ENCODE measurements around the gene SAP30. TPM values are rescaled to one million over a fixed set of nuclear protein-coding genes. Genes with fewer than 3 reads are reported as not detected.

SAP30 gene
- total and polyA plus RNA-seq, 12 donors: 4.4 to 39.1 (median 12.6) TPM

- TF ChIP-seq POLR2A (IDR thresholded peaks at IDR 0.05) (no peak), CTCF (IDR thresholded peaks at IDR 0.05) (no peak)
- Histone ChIP-seq H3K9me3 (replicated peaks in 1 of 3) (no peaks in the 10 kb centered on the region), H3K27me3 (no peaks in the 10 kb centered on the region), H3K27ac (no peak overlapping the region), H3K4me3 (no peak overlapping the region), H3K36me3 (replicated peaks in 1 of 2) (no peaks in the 10 kb centered on the region), H3K4me1 (replicated peaks in 1 of 2) (no peaks in the 10 kb centered on the region)
- intact Hi-C loops (cut with DNase I): no loop called here
- 89 to 98% (median 95%) methylated on average over 4 of the region's 4 CpGs for WGBS, 4 donors
- DNase-seq: no peak
Observed at GRCh38 chr4:173401063-173401462, 30.3 kb downstream of the SAP30 start.

- Histone ChIP-seq H3K9me3 (replicated peaks in 1 of 3) (no peaks in the 10 kb centered on the region), H3K4me1 (replicated peaks in 1 of 2) (no peaks in the 10 kb centered on the region), H3K27me3 (no peaks in the 10 kb centered on the region), H3K36me3 (replicated peaks in 1 of 2) (no peaks in the 10 kb centered on the region), H3K27ac (no peak overlapping the region), H3K4me3 (no peak overlapping the region)
- DNase-seq: no peak
- whole genome bisulfite sequencing, 4 donors: 92 to 97% (median 93%) methylated on average over 2 of the region's 2 CpGs
- intact Hi-C loops (cut with DNase I): no loop called here
- TF ChIP-seq POLR2A (IDR thresholded peaks at IDR 0.05) (no peak), CTCF (IDR thresholded peaks at IDR 0.05) (no peak)
Observed at GRCh38 chr4:173403051-173403450, 32.3 kb downstream of the SAP30 start.

GRCh38 chr4:173404296-173404865 is 33.6 kb downstream of the SAP30 start:
- TF ChIP-seq POLR2A (IDR thresholded peaks at IDR 0.05) (no peak), CTCF (IDR thresholded peaks at IDR 0.05) (no peak)

GRCh38 chr4:173405840-173406606 is 35.3 kb downstream of the SAP30 start:
- TF ChIP-seq POLR2A (IDR thresholded peaks at IDR 0.05) (no peak), CTCF (IDR thresholded peaks at IDR 0.05) (no peak)
- H3K4me1 ChIP-seq (replicated peaks in 1 of 2): peaks cover 0 to 9% of the 10 kb centered on the region in 2 donors
- H3K27ac ChIP-seq: no peak overlapping the region
- no peaks in the 10 kb centered on the region for H3K27me3 ChIP-seq
- no peaks in the 10 kb centered on the region for H3K9me3 ChIP-seq (replicated peaks in 1 of 3)
- H3K36me3 ChIP-seq (replicated peaks in 1 of 2): no peaks in the 10 kb centered on the region
- no peak for DNase-seq
- intact Hi-C loops (cut with DNase I): no loop called here
- WGBS, 4 donors: 91 to 95% (median 93%) methylated on average over 4 of the region's 4 CpGs
- H3K4me3 ChIP-seq: no peak overlapping the region

More at GRCh38 chr4:173404296-173404865, 33.6 kb downstream of the SAP30 start:
- no peaks in the 10 kb centered on the region for H3K36me3 ChIP-seq (replicated peaks in 1 of 2)
- DNase-seq: no peak
- no peak overlapping the region for H3K27ac ChIP-seq
- 62 to 79% (median 74%) methylated on average over 3 of the region's 3 CpGs for WGBS, 4 donors
- no peaks in the 10 kb centered on the region for H3K9me3 ChIP-seq (replicated peaks in 1 of 3)
- no peaks in the 10 kb centered on the region for H3K4me1 ChIP-seq (replicated peaks in 1 of 2)
- no peak overlapping the region for H3K4me3 ChIP-seq
- H3K27me3 ChIP-seq: no peaks in the 10 kb centered on the region
- intact Hi-C loops (cut with DNase I): no loop called here
